OCI-LY7 (cell line): ENCODE measurements around the gene LTO1. TPM values are rescaled to one million over a fixed set of nuclear protein-coding genes. Genes with fewer than 3 reads are reported as not detected.

ENCODE experiments used
- BruUV-seq: library from RNA; stranded (reverse); fragments of 400-500 nt; replicated peaks from 2 replicates; lab custom pipeline; 2021; lab: Mats Ljungman, UMichigan
- CTCF ChIA-PET: fragments of 300-600 bp; sonication (Branson Sonifier 250); formaldehyde crosslinking; loops from one replicate; lab custom pipeline; 2022; ENCODE audit warnings: antibody characterized with exemption; ENCODE audit not compliant: unreplicated experiment; lab: Charles Lee
- POLR2A ChIA-PET: fragments of 300-600 bp; sonication (Branson Sonifier 250); formaldehyde crosslinking; loops from one replicate; lab custom pipeline; 2022; ENCODE audit warnings: antibody characterized with exemption; lab: Charles Lee
- DNase-seq: peaks from one replicate; pipeline ENCODE4 v3.0.0-alpha.2; 2015; ENCODE audit warnings: low spot score
- H2AFZ ChIP-seq: fragments of 200-600 bp; sonication (generic), shearing (Covaris generic); 2 replicates; pipeline ENCODE4 v1.6.1; 2014; ENCODE audit warnings: mild to moderate bottlenecking, antibody characterized with exemption, low read length, moderate library complexity
- H3K27ac ChIP-seq: fragments of 200-600 bp; sonication (generic); 2 replicates; pipeline ENCODE4 v1.5.1; 2014; ENCODE audit warnings: mixed run types, low read depth, mild to moderate bottlenecking, moderate library complexity, low read length, inconsistent platforms; ENCODE audit not compliant: poor library complexity, severe bottlenecking
- H3K36me3 ChIP-seq: fragments of 200-600 bp; sonication (generic); 2 replicates; pipeline ENCODE4 v1.6.1; 2014; ENCODE audit warnings: mild to moderate bottlenecking, antibody characterized with exemption, low read length, moderate library complexity, mixed read lengths; ENCODE audit not compliant: insufficient read depth
- H3K4me1 ChIP-seq: fragments of 200-600 bp; sonication (generic); 2 replicates; pipeline ENCODE4 v1.5.1; 2014; ENCODE audit warnings: mild to moderate bottlenecking, low read length; ENCODE audit not compliant: insufficient read depth, poor library complexity, severe bottlenecking
- H3K4me2 ChIP-seq: fragments of 200-600 bp; sonication (generic); 2 replicates; pipeline ENCODE4 v1.6.1; 2014; ENCODE audit warnings: mild to moderate bottlenecking, low read length
- H3K4me3 ChIP-seq: fragments of 200-600 bp; sonication (generic); 2 replicates; pipeline ENCODE4 v1.5.1; 2014; ENCODE audit warnings: mild to moderate bottlenecking, low read depth, low read length; ENCODE audit not compliant: poor library complexity, severe bottlenecking
- H3K79me2 ChIP-seq: fragments of 200-600 bp; sonication (generic); 2 replicates; pipeline ENCODE4 v1.6.1; 2016; ENCODE audit warnings: low read depth, mild to moderate bottlenecking, low read length, moderate library complexity, mixed read lengths; ENCODE audit not compliant: insufficient read depth
- H3K9me2 ChIP-seq: fragments of 200-600 bp; sonication (generic); 2 replicates; pipeline ENCODE4 v1.6.1; 2016; ENCODE audit warnings: mild to moderate bottlenecking, low read length, mixed read lengths; ENCODE audit not compliant: insufficient read depth
- H3K9me3 ChIP-seq: fragments of 200-600 bp; sonication (generic); 2 replicates; pipeline ENCODE4 v1.6.1; 2014; ENCODE audit warnings: mild to moderate bottlenecking, mixed run types, low read length, mixed read lengths
- H4K20me1 ChIP-seq: fragments of 200-600 bp; sonication (generic); 2 replicates; pipeline ENCODE4 v1.6.1; 2014; ENCODE audit warnings: mild to moderate bottlenecking, antibody characterized with exemption, low read length, moderate library complexity, mixed read lengths; ENCODE audit not compliant: insufficient read depth
- CTCF ChIP-seq: fragments of 200-600 bp; sonication (generic); conservative IDR thresholded peaks from 2 replicates; pipeline ENCODE4 v1.5.1; 2014; ENCODE audit warnings: mild to moderate bottlenecking, antibody characterized with exemption, low read length, moderate library complexity, mixed read lengths
- EZH2phosphoT487 ChIP-seq: fragments of 200-600 bp; sonication (generic); IDR thresholded peaks from 2 replicates; pipeline ENCODE4 v1.6.1; 2018; ENCODE audit warnings: low read depth, borderline replicate concordance, mild to moderate bottlenecking, mixed run types, antibody characterized with exemption, low read length, moderate library complexity, mixed read lengths
- intact Hi-C: fragments of 100-400 bp; cut with micrococcal nuclease; formaldehyde crosslinking; loops from one replicate; pipeline ENCODE4 v1.10.0; 2022; ENCODE audit not compliant: unreplicated experiment
- total RNA-seq, 2 experiments: library from RNA; depleted of rRNA in 1 of 2; stranded (reverse); fragments of >200 nt in 1 of 2; shearing (Covaris generic) in 1 of 2; gene quantifications; 2 replicates each; pipeline ENCODE4 v1.2.3, GENCODE V29; 2014 to 2022

LTO1 gene
- total RNA-seq, 2 experiments from 2014 or later = 28.8 to 35.9 TPM

- intact Hi-C loops = no loop called here
- no peak overlapping the region for H2AFZ ChIP-seq
- no peak for TF ChIP-seq EZH2phosphoT487
- no peak for TF ChIP-seq CTCF
- H3K4me1 ChIP-seq = no peaks in the 10 kb centered on the region
- POLR2A ChIA-PET = no interaction called here
- H3K36me3 ChIP-seq = no peaks in the 10 kb centered on the region
- no peaks in the 10 kb centered on the region for H3K9me2 ChIP-seq
- H3K4me2 ChIP-seq = no peak overlapping the region
- no TSS peak for BruUV-seq
- H3K27ac ChIP-seq = no peak overlapping the region
- CTCF ChIA-PET = no interaction called here
- H3K4me3 ChIP-seq = no peak overlapping the region
- no peaks in the 10 kb centered on the region for H3K79me2 ChIP-seq
- H4K20me1 ChIP-seq = no peaks in the 10 kb centered on the region
- no peaks in the 10 kb centered on the region for H3K9me3 ChIP-seq
- DNase-seq = no peak
These were observed 28.4 kb downstream of the LTO1 start for GRCh38 chr11:69646493-69647389.

DNA sequence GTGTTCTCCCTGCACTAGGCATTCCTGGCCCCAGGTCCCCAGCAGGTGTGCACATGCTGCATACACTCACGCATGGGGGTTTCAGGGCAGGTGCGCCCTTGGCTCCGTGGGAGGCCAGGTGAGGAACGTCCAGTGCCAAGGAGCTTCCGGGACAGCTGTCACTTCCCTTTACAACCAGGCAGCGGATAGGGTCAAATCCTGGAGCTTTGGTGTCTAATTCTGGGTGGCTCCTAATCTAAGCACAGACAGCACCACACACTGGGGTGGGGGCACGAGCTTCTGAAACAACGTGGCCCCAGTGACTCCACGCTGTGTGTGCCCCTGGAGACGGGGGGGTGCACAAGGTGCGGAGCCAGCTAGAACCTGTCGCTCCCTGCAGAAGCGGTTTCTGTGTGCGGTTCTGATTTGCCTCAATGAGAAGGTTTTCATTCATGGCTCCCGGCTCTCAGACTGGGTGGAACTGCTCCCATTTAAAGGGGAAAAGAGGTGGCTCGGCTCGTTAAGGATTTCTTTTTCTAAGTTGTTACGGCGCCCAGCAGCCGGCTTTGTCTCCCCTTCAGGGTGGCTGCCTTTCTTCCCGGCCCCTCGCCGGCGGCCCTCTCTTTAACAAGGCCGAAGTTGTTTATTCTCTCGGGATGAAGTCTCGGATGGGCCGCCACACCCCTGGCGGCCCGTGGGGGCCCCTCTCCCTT is 29.2 kb downstream of the LTO1 start:
- BruUV-seq = no TSS peak
- intact Hi-C loops = no loop called here
- DNase-seq = no peak
- Histone ChIP-seq H3K4me1 (no peaks in the 10 kb centered on the region), H3K9me2 (no peaks in the 10 kb centered on the region), H3K9me3 (no peaks in the 10 kb centered on the region), H3K4me2 (no peak overlapping the region), H4K20me1 (no peaks in the 10 kb centered on the region), H3K27ac (no peak overlapping the region), H3K4me3 (no peak overlapping the region), H2AFZ (no peak overlapping the region), H3K79me2 (no peaks in the 10 kb centered on the region), H3K36me3 (no peaks in the 10 kb centered on the region)
- TF ChIP-seq EZH2phosphoT487 (no peak), CTCF (no peak)
- ChIA-PET CTCF (no interaction called here), POLR2A (no interaction called here)
